NCI-H345 treated with DMSO at 0.1 percent for 48 hours (cell line): ENCODE results near the gene DPH6.
"Not testable (repeated sequence)": the region's sequence is repeated elsewhere in the genome, so short reads cannot be mapped to it uniquely, and the experiment has no call there.

Source experiments
- DNase-seq: peaks from one replicate; lab custom pipeline; 2025; ENCODE audit not compliant: unreplicated experiment; lab: John Stamatoyannopoulos, UW

The DPH6 gene

GRCh38 chr15:35441279-35441678 lies 104.7 kb downstream of the DPH6 start:
- not testable (repeated sequence) for DNase-seq

GRCh38 chr15:35440265-35440664 lies 105.7 kb downstream of the DPH6 start:
- no peak for DNase-seq

GRCh38 chr15:35439291-35439690 lies 106.7 kb downstream of the DPH6 start:
- no peak for DNase-seq

- no peak for DNase-seq
These were observed 108.8 kb downstream of the DPH6 start for GRCh38 chr15:35437157-35437556.

- DNase-seq: no peak
These were observed 109.5 kb downstream of the DPH6 start for GRCh38 chr15:35436422-35436821.

- no peak for DNase-seq
These were observed 114.7 kb downstream of the DPH6 start for GRCh38 chr15:35431281-35431680.

- no peak for DNase-seq
These were observed 115.7 kb downstream of the DPH6 start for GRCh38 chr15:35430301-35430700.

GRCh38 chr15:35427496-35427895 lies 118.5 kb downstream of the DPH6 start:
- no peak for DNase-seq

- DNase-seq: no peak
These were observed 118.9 kb downstream of the DPH6 start for GRCh38 chr15:35427091-35427490.

GRCh38 chr15:35410775-35411174 lies 135.2 kb downstream of the DPH6 start:
- no peak for DNase-seq

GRCh38 chr15:35399901-35400300 lies 146.1 kb downstream of the DPH6 start:
- DNase-seq: no peak

- DNase-seq: no peak
These were observed 148.9 kb downstream of the DPH6 start for GRCh38 chr15:35397027-35397426.

- DNase-seq: no peak
These were observed 151.5 kb downstream of the DPH6 start for GRCh38 chr15:35394416-35394815.

- no peak for DNase-seq
These were observed 152.6 kb downstream of the DPH6 start for GRCh38 chr15:35393398-35393797.

- not testable (repeated sequence) for DNase-seq
These were observed 154.5 kb downstream of the DPH6 start for GRCh38 chr15:35391408-35391984.

GRCh38 chr15:35383506-35383905 lies 162.5 kb downstream of the DPH6 start:
- no peak for DNase-seq

GRCh38 chr15:35381328-35381727 lies 164.6 kb downstream of the DPH6 start:
- no peak for DNase-seq

- DNase-seq: no peak
These were observed 166.0 kb downstream of the DPH6 start for GRCh38 chr15:35379972-35380371.

- not testable (repeated sequence) for DNase-seq
These were observed 167.5 kb downstream of the DPH6 start for GRCh38 chr15:35378454-35378853.

GRCh38 chr15:35376707-35377106 lies 169.3 kb downstream of the DPH6 start:
- no peak for DNase-seq

GRCh38 chr15:35374661-35375060 lies 171.3 kb downstream of the DPH6 start:
- no peak for DNase-seq

GRCh38 chr15:35362195-35362829 lies 183.7 kb downstream of the DPH6 start:
- DNase-seq: no peak

GRCh38 chr15:35358824-35359223 lies 187.1 kb downstream of the DPH6 start:
- no peak for DNase-seq
